ENCODE data around the gene RAPGEF3.

RAPGEF3 gene

GRCh38 chr12:47753021-47754001 lies 5.4 kb downstream of the RAPGEF3 start:
- no peak overlapping the region for H3K9ac ChIP-seq (ENCODE audit: insufficient read length)

GRCh38 chr12:47752552-47752951 lies 6.1 kb downstream of the RAPGEF3 start:
- Histone ChIP-seq H3K4me3 (no peak overlapping the region), H3K9me3 (ENCODE audit: low read depth, low read length) (no peaks in the 10 kb centered on the region), H3K36me3 (ENCODE audit: insufficient read depth, low read length) (no peaks in the 10 kb centered on the region), H3K9ac (ENCODE audit: insufficient read length) (no peak overlapping the region), H3K27ac (no peak overlapping the region)
- no peak for TF ChIP-seq POLR2AphosphoS5 (IDR thresholded peaks at IDR 0.05; ENCODE audit: borderline replicate concordance, low read depth, low read length)
- no peak for TF ChIP-seq FOXP2 (optimal IDR thresholded peaks at IDR 0.05; ENCODE audit: control extremely low read depth, extremely low read length, insufficient read depth)
- no peak for TF ChIP-seq EZH2 (IDR thresholded peaks at IDR 0.05)
- no peak for DNase-seq (ENCODE audit: low read depth, low spot score)

More at GRCh38 chr12:47753021-47754001, 5.4 kb downstream of the RAPGEF3 start:
- H3K4me3 ChIP-seq: no peak overlapping the region
- no peaks in the 10 kb centered on the region for H3K36me3 ChIP-seq (ENCODE audit: insufficient read depth, low read length)
- H3K27ac ChIP-seq: no peak overlapping the region
- no peaks in the 10 kb centered on the region for H3K9me3 ChIP-seq (ENCODE audit: low read depth, low read length)
- TF ChIP-seq POLR2AphosphoS5 (IDR thresholded peaks at IDR 0.05; ENCODE audit: borderline replicate concordance, low read depth, low read length) (no peak), EZH2 (IDR thresholded peaks at IDR 0.05) (no peak), FOXP2 (optimal IDR thresholded peaks at IDR 0.05; ENCODE audit: control extremely low read depth, extremely low read length, insufficient read depth) (no peak)
- no peak for DNase-seq (ENCODE audit: low read depth, low spot score)

DNA sequence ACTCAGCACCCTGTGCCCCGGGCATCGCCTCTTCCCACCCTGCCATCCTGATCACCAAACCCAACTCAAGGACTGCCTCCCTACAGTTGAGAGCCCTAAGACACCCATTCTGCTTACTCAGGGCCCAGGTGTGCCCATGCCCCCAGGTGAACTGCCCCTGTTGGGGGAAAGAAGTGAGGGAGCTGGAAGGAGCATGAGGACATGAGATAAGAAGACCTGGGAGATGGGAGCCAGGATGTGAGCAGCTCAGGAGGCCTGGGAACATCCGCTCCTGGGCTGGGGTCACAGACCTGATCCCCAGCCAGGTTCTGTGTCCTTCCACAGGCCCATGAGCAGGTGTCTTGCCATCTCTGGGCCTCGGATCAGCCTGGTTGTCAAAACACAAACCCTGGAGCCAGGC lies 6.6 kb downstream of the RAPGEF3 start:
- H3K27ac ChIP-seq: no peak overlapping the region
- H3K36me3 ChIP-seq (ENCODE audit: insufficient read depth, low read length): no peaks in the 10 kb centered on the region
- no peak overlapping the region for H3K9ac ChIP-seq (ENCODE audit: insufficient read length)
- H3K9me3 ChIP-seq (ENCODE audit: low read depth, low read length): no peaks in the 10 kb centered on the region
- no peak for TF ChIP-seq FOXP2 (optimal IDR thresholded peaks at IDR 0.05; ENCODE audit: control extremely low read depth, extremely low read length, insufficient read depth)
- no peak for TF ChIP-seq POLR2AphosphoS5 (IDR thresholded peaks at IDR 0.05; ENCODE audit: borderline replicate concordance, low read depth, low read length)
- TF ChIP-seq EZH2 (IDR thresholded peaks at IDR 0.05): no peak
- no peak for DNase-seq (ENCODE audit: low read depth, low spot score)
- H3K4me3 ChIP-seq: no peak overlapping the region

- no peak for TF ChIP-seq FOXP2 (optimal IDR thresholded peaks at IDR 0.05; ENCODE audit: control extremely low read depth, extremely low read length, insufficient read depth)
- no peak for TF ChIP-seq EZH2 (IDR thresholded peaks at IDR 0.05)
- no peak for TF ChIP-seq POLR2AphosphoS5 (IDR thresholded peaks at IDR 0.05; ENCODE audit: borderline replicate concordance, low read depth, low read length)
- no peak for DNase-seq (ENCODE audit: low read depth, low spot score)
- H3K27ac ChIP-seq: no peak overlapping the region
- H3K9ac ChIP-seq (ENCODE audit: insufficient read length): no peak overlapping the region
- H3K9me3 ChIP-seq (ENCODE audit: low read depth, low read length): no peaks in the 10 kb centered on the region
- H3K4me3 ChIP-seq: no peak overlapping the region
- H3K36me3 ChIP-seq (ENCODE audit: insufficient read depth, low read length): no peaks in the 10 kb centered on the region
Observed at GRCh38 chr12:47751561-47751960, 7.1 kb downstream of the RAPGEF3 start.

DNA sequence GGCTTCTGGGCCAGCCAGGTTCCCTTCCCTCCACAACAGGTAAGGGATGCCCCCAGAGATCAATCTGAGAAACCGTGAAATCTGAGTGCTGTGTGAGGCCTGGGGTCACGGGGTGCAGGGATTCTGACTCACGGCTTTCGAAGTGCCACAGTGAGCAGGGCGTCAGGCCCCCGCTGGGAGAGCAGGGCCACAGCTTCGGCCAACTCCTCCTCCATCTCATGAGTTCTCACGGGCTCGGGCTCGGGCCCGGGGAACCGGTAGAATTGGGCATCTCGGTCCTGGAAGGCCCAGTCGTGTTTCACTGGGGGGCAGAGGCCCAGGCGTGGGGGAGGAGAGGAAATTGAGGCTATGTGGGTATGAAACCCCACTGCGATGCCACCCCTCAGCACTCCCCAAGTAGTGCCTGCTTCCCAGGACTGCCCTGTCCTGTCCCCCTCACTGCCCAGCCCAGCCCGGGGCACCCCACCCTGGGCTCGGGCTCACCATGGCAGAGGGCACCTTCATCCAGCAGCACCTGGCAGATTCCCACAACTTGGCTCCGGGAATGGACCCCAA lies 7.7 kb downstream of the RAPGEF3 start:
- Histone ChIP-seq H3K27ac (no peak overlapping the region), H3K36me3 (ENCODE audit: insufficient read depth, low read length) (no peaks in the 10 kb centered on the region), H3K4me3 (no peak overlapping the region), H3K9me3 (ENCODE audit: low read depth, low read length) (no peaks in the 10 kb centered on the region), H3K9ac (ENCODE audit: insufficient read length) (no peak overlapping the region)
- no peak for TF ChIP-seq FOXP2 (optimal IDR thresholded peaks at IDR 0.05; ENCODE audit: control extremely low read depth, extremely low read length, insufficient read depth)
- no peak for TF ChIP-seq EZH2 (IDR thresholded peaks at IDR 0.05)
- no peak for TF ChIP-seq POLR2AphosphoS5 (IDR thresholded peaks at IDR 0.05; ENCODE audit: borderline replicate concordance, low read depth, low read length)
- DNase-seq (ENCODE audit: low read depth, low spot score): no peak

GRCh38 chr12:47750229-47750798 lies 8.4 kb downstream of the RAPGEF3 start:
- Histone ChIP-seq H3K27ac (no peak overlapping the region), H3K9me3 (ENCODE audit: low read depth, low read length) (no peaks in the 10 kb centered on the region), H3K36me3 (ENCODE audit: insufficient read depth, low read length) (no peaks in the 10 kb centered on the region), H3K9ac (ENCODE audit: insufficient read length) (no peak overlapping the region), H3K4me3 (no peak overlapping the region)
- no peak for TF ChIP-seq EZH2 (IDR thresholded peaks at IDR 0.05)
- no peak for TF ChIP-seq FOXP2 (optimal IDR thresholded peaks at IDR 0.05; ENCODE audit: control extremely low read depth, extremely low read length, insufficient read depth)
- no peak for TF ChIP-seq POLR2AphosphoS5 (IDR thresholded peaks at IDR 0.05; ENCODE audit: borderline replicate concordance, low read depth, low read length)
- DNase-seq (ENCODE audit: low read depth, low spot score): no peak

- no peak overlapping the region for H3K27ac ChIP-seq
- no peak for TF ChIP-seq FOXP2 (optimal IDR thresholded peaks at IDR 0.05; ENCODE audit: control extremely low read depth, extremely low read length, insufficient read depth)
- no peak for TF ChIP-seq EZH2 (IDR thresholded peaks at IDR 0.05)
- no peak for TF ChIP-seq POLR2AphosphoS5 (IDR thresholded peaks at IDR 0.05; ENCODE audit: borderline replicate concordance, low read depth, low read length)
- H3K36me3 ChIP-seq (ENCODE audit: insufficient read depth, low read length): no peaks in the 10 kb centered on the region
- DNase-seq (ENCODE audit: low read depth, low spot score): no peak
- H3K9me3 ChIP-seq (ENCODE audit: low read depth, low read length): no peaks in the 10 kb centered on the region
- no peak overlapping the region for H3K4me3 ChIP-seq
- no peak overlapping the region for H3K9ac ChIP-seq (ENCODE audit: insufficient read length)
Observed at GRCh38 chr12:47748899-47749298, 9.8 kb downstream of the RAPGEF3 start.

GRCh38 chr12:47748507-47748828 lies 10.2 kb downstream of the RAPGEF3 start:
- no peak for TF ChIP-seq FOXP2 (optimal IDR thresholded peaks at IDR 0.05; ENCODE audit: control extremely low read depth, extremely low read length, insufficient read depth)
- no peak for TF ChIP-seq POLR2AphosphoS5 (IDR thresholded peaks at IDR 0.05; ENCODE audit: borderline replicate concordance, low read depth, low read length)
- TF ChIP-seq EZH2 (IDR thresholded peaks at IDR 0.05): no peak
- no peak for DNase-seq (ENCODE audit: low read depth, low spot score)
- H3K4me3 ChIP-seq: no peak overlapping the region
- no peaks in the 10 kb centered on the region for H3K9me3 ChIP-seq (ENCODE audit: low read depth, low read length)
- H3K9ac ChIP-seq (ENCODE audit: insufficient read length): no peak overlapping the region
- no peaks in the 10 kb centered on the region for H3K36me3 ChIP-seq (ENCODE audit: insufficient read depth, low read length)
- H3K27ac ChIP-seq: no peak overlapping the region

All from SK-N-MC (cell line).